HL-60/S4 treated with phorbol 12-myristate 13-acetate at 8.2 ng/mL for 4 days and 3 days (cell line): ENCODE data around the gene TRMT44.

Experiments used
- in situ Hi-C: fragments of 300-500 bp; cut with MboI; formaldehyde crosslinking; loops from 2 replicates; pipeline ENCODE4 v1.15.0; 2022; ENCODE audit warnings: low sequenced_read_pairs

The TRMT44 gene, protein sequence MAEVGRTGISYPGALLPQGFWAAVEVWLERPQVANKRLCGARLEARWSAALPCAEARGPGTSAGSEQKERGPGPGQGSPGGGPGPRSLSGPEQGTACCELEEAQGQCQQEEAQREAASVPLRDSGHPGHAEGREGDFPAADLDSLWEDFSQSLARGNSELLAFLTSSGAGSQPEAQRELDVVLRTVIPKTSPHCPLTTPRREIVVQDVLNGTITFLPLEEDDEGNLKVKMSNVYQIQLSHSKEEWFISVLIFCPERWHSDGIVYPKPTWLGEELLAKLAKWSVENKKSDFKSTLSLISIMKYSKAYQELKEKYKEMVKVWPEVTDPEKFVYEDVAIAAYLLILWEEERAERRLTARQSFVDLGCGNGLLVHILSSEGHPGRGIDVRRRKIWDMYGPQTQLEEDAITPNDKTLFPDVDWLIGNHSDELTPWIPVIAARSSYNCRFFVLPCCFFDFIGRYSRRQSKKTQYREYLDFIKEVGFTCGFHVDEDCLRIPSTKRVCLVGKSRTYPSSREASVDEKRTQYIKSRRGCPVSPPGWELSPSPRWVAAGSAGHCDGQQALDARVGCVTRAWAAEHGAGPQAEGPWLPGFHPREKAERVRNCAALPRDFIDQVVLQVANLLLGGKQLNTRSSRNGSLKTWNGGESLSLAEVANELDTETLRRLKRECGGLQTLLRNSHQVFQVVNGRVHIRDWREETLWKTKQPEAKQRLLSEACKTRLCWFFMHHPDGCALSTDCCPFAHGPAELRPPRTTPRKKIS

DNA sequence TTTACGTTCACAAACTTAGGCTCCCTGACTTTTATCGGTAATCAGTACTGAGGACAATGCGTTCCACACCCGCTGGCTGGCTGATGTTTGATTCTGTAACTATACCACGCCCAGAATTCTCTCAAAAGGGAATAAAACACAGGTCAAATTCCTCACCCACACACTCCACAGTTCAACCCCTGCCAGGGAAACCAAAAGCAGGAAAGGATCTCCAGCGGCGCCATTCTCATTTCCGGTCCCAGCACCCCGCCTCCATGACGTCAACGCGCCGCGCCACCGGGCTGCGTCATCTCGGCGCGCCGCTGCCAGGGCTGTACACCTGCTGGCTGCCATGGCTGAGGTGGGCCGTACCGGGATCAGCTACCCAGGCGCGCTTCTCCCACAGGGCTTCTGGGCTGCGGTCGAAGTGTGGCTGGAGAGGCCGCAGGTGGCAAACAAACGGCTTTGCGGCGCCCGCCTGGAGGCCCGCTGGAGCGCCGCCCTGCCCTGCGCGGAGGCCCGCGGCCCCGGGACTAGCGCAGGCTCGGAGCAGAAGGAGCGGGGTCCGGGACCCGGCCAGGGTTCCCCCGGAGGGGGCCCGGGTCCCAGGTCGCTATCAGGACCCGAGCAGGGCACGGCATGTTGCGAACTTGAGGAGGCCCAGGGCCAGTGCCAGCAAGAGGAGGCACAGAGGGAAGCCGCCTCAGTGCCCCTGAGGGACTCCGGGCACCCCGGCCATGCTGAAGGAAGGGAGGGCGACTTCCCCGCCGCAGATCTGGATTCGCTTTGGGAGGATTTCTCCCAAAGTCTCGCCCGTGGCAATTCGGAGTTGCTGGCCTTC lies at the start of gene TRMT44, which contains the start of gene ACOX3:
TRMT44 (plus strand) TSS at position 286 of the 820 bp plus-strand sequence; CDS start at position 332, 46 bp downstream.
ACOX3 (minus strand) TSS at position 232 of the 820 bp plus-strand sequence. CDS start 24,202 bp downstream, outside the sequence.
- in situ Hi-C loops, result no loop called here

DNA sequence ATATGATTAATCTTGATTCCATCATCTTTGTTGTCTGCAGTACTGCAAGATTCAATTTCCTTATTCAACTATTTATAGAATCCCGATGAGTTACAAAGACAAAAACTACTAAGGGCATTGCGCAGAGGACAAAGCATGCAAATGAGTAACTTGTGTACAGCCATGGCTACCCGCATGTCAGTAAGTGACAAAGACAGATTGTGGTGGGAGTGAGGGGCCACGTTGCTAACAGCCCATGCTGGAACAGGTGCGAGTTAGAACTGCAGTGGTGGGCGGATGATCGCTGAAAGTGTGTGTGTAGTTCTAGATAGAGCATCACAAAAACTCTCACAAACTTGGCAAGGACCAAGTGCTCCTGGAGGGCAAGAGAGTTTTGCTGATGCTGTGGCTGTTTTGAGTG lies 49.5 kb upstream of the TRMT44 start:
- in situ Hi-C loops, result no loop called here

DNA sequence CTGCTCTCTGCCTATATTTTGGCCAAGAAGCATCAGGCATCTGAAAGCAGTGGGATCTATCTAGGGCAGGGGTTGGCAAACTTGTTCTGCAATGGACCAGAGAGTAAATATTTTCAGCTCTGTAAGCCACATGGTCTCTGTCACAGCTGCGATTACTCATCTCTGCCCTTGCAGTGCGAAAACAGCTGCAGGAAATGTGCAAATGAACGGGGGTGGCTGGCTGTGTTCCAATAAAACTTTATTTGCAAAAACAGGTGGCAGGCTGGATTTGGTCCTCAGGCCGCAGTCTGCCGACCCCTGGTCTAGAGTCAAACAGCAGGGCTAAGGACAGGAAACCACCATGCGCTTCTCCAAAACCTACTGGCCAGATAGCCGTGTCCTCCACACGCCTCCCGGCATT lies 48.6 kb upstream of the TRMT44 start:
- in situ Hi-C loops, result no loop called here

DNA sequence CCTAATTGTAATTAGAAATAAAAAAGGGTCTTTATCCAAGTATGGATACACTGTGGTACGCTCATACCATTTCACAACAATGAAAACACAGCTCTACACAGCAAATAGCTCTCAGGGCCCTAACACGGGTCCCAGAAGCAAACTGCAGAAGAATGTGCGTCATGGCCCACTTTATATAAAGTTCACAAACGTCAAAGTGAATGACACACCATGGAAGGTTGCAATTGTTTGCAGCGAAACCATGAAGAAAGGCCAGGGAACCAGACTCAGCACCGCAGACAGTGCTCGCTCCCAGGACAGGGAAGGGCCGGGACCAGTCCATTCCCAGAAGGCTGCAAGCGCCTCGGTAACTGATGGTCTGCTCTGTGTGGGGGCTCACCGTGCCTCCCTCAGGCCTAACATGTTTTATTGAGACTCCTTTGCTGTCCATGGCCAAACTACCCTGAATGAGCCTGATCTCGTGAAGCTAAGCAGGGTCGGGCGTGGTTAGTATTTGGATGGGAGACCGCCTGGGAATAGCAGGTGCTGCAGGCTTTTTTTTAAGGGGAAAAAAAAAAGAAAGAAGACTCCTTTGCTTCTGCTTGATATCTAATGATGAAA lies 47.9 kb upstream of the TRMT44 start:
- in situ Hi-C loops, result no loop called here

DNA sequence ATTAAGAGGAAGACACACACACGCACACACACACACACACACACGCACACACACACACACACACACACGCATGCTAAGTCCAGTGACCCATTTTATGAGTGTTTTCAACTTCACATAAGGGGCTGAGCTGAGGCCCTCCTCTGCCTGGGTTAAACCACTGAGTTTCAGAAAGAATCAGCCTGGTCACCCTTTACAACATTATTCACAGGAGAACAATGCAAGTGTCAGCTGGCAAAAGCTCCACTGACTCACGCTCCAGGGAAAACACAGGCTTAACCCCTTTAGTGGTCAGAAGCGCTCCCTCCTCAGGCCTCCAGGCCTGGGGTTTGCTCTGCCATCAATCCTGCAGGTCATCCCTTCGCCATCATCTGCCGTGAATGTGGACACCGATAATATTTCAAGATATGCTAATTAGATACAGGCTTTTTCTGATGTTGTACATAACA lies 47.0 kb upstream of the TRMT44 start:
- in situ Hi-C loops, result no loop called here

DNA sequence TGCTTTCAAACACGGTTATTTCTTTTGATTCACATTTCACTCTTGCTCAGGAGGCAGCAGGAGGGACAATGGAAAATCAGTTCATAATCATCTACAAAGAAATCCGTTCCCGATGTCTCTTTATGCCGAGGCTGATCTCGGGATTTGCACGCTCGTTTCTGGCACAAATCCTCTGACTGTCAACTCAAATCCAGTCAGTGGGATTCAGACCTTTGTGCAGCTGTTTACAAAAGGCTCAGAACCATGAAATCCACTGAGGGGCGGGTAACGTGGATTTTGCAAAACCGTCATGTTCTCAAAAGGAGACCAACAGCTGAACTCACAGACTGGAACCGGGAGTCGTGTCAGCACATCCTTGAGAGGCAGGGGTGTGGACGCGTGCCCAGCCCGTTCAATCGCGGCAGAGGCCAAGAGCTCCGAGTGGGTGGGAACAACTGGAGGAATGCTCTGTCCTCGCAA lies 46.5 kb upstream of the TRMT44 start:
- in situ Hi-C loops, result no loop called here

DNA sequence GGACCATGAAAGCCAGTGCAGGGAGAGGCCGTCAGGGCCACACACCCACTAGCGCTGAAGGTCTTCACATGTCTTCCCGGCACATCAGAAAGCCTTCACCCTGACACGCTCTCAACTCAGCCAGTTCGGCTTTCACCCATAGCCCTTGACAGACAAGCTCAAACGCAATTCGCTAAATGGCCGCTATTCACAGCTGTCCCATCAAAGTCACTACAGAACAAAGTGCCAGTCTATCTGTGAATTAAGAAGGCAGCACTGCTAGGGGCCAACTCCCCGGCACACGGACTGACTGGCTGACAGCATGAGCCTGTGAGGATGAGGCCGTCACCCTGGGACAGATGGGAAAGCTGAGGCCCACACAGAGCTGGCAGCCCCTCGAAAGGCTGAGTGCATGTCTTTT lies 45.8 kb upstream of the TRMT44 start:
- in situ Hi-C loops, result no loop called here

DNA sequence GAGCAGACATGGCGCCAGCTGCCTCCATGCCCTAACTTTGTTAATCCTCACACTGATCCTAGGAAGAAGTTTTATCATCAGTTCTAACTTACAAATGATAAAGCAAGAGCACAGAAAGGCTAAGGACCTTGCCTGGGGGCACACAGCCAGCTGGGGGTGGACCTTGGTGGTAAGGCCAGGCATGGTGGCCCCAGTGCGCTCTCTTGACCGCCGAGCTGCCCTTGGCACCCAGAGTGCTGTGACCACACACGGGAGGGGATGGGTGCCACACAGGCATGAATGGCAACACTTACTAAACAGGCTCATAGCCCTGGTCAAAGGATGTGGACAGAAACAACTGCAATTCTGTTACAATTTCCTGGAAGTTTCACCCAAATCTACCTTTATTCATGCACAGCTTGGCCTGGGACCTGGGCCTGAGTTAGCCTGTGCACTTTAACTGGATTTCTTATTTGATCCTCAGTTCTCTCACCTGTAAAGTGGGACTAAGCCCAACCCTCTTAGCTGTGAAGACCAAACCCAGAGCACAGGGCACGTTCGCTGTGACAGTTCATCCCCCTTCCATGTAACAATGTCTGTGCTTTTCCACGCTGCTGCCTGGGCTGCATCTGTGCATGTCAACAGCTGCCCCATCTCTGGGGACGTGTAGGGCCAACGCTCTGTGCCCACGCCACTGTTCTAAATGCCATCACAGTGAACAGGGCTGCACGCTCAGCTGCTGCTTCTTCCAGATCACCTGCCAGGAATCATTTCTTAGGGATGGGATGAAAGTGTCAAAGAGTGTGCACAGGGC lies 44.9 kb upstream of the TRMT44 start:
- in situ Hi-C loops, result no loop called here

DNA sequence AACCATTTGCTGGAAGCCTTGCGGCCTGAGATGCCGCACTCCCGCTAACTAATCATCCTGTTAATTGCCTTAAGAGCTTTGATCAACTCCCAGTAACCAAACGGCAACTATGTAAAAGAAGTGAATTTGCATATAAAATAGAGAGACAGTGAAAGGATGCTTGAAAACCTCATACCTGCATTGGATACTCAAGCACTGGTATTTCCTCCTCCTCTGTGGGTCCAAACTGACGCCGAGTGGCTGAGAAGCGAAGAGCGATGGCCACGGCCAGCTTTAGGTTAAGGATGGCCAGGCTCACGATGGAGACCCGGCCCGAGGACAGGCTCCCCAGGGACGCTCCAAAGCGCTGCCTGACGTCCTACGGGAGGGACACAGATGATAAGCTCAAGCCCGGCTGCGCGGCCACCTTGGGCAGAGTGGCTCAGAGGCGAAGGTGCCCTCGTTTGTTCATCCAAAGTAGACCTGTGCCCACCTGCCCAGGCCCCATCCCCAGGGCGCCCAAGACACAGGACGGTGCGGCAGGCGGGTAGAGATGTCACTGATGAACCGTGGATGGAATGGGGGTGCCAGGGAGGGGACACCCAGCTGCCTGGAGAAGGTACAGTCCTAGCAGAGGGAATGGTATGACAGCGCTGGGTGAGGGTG lies 43.7 kb upstream of the TRMT44 start:
- in situ Hi-C loops, result no loop called here

DNA sequence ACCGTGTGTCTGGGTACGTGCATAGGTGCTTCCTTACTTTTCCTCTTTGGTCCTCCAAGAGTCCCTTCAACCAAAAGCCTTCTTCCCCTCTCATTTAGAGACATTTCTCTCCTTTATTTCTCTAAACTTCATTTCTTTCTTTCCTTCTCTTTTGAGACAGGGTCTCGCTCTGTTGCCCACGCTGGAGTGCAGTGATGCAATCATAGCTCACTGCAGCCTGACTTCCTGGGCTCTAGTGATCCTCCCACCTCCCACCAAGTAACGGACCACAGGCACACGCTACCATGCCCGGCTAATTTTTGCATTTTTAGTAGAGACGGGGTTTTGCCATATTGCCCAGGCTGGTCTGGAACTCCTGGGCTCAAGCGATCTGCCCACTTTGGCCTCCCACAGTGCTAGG lies 42.2 kb upstream of the TRMT44 start:
- in situ Hi-C loops, result no loop called here

DNA sequence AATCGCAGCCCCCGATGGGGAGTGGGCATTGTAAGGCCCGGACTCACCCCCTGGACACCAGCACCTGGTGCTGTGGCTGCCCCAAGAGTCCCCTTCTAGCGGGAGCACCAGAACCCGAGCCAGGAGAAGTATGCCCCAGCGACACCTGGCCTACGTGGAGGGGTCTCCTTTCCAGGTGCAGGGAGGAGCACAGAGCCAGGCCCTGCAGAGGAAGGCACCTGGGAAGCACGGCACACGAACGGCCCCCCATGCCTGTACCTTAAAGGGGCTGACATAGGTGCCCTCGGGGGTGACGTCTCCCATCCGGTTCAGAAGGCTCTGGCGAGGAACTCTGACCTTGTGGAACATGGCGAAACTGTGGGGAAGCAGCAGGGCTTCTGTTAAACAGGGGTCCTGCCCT lies 41.3 kb upstream of the TRMT44 start:
- in situ Hi-C loops, result no loop called here

DNA sequence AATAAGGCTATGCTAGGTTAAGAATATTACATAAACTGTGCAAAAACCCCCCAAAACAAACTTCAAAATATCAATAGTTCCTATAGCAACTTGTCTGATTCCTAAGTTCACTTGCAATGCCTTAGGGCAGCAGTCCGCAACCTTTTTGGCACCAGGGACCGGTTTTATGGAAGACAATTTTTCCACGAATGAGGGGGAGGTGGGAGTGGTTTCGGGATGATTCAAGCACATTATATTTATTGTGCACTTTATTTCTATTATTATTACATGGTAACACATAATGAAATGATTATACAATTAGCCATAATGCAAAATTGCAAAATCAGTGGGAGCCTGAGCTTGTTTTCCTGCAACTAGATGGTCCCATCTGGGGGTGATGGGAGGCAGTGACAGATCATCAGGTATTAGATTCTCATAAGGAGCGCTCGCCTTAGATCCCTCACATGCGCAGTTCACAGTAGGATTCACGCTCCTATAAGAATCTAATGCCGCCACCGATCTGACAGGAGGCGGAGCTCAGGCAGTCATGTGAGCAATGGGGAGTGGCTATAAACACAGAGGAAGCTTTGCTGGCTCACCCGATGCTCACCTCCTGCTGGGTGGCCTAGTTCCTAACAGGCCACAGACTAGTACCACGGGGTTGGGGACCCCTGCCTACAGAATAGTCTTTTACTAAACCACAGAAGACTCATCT lies 39.8 kb upstream of the TRMT44 start:
- in situ Hi-C loops, result loop anchor here (10.0 kb wide), 1 partner anchor 156 kb away; no protein-coding TSS in a partner anchor

DNA sequence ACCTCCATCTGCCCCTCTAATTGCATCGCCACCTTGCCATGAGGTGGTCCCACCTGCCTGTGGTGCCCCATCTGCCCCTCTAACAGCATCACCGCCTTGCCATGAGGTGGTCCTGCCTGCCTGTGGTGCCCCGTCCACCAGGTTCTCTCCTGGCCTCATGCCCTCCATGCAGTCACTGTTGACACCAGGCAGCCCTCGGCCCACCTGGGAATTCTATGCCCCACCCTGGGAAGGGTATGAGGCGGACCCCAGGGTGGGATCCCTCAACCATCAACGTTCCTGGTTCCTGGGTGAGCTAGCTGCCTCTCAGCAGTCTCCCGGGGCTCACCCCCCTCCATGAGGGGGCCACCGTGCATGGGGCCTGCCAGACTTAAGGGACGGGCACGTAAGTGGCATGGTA lies 38.9 kb upstream of the TRMT44 start:
- in situ Hi-C loops, result loop anchor here (10.0 kb wide), 1 partner anchor 157 kb away; no protein-coding TSS in a partner anchor

DNA sequence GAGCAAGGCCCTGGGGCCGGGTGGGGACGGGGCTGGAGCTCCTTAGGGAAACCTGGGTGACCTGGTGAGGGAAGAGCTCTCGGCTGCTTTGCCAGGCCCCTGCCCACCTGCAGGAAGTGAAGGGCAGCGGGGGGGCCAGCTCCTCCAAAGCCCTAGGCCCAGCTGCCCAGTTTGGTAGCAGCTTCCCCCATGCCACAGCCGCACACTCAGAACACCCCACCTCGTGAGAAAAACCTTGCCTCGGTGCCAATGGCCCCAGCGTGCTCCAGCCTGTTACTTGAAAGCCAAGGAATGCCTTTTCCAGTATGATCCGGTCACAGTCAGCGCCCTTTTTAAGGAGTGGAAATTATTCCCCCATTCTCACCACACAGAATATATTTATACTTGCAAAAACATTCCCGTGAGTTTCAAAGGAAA lies 38.4 kb upstream of the TRMT44 start:
- in situ Hi-C loops, result loop anchor here (10.0 kb wide), 1 partner anchor 157 kb away; no protein-coding TSS in a partner anchor

DNA sequence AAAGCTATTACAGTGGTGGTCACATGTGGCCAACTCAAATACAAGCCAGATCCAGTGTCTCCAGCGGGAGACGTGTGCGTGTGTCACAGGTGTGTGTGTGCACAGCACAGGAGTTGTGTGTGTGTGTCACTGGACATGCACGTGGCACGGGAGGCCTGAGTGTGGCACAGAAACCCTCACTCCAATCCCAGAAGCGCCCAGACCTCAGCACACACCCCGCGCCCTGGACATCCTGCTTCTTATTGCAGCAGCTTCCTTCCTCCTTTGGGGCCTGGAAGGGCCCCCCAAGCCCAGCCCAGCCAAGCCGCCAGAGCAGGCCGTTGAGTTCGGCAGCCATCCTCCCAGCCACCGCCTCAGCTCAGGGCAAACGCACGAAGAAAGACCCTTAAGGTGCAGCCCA lies 37.9 kb upstream of the TRMT44 start:
- in situ Hi-C loops, result loop anchor here (10.0 kb wide), 1 partner anchor 158 kb away; no protein-coding TSS in a partner anchor

DNA sequence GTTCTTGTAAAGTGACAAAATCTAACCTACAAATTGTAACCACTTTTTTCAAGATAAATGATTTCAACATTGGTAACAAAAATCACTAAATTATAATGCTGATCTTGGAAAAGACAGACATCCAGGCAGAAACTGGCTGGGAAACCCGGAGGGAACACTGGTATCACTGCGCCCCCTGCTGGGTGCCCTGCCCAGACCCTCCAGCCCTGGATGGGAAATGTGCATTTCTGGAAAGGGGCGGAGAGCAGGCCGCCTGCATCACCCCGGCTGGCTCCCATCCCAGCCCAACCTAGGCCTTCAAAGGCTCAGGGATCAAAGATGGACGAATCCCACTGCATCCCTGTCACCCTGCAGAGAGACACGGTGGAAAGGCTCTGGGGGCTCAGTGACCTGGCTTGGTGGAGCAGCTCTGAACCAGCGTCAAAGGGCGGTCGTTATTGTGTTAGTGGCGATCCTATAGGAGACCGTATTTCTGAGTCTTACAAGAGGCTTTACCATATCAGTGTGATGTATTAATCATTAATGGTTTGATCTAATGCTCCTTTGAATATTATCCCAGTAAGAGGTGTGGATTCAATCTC lies 37.3 kb upstream of the TRMT44 start:
- in situ Hi-C loops, result loop anchor here (10.0 kb wide), 1 partner anchor 158 kb away; no protein-coding TSS in a partner anchor

DNA sequence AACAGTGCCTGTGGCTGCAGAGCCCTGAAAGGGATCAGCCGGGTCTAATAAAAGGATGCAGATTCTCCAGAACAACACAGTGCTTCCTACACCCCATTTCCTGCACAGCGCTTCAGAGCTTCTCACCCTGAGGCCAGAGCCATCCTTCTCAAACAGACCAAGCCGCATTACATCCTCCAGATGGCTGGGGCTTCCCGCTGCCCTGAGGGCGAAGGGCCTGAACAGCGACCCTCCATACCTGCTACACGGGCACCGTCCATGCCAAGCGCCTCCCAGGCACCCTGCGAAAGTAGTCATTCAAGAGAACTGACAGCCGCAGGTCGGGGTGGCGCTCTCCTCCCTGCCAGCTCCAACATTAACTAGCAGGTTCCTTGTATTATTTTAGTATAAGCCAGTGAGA lies 36.6 kb upstream of the TRMT44 start:
- in situ Hi-C loops, result loop anchor here (10.0 kb wide), 1 partner anchor 159 kb away; no protein-coding TSS in a partner anchor
